Mesenchymal stem cell (in vitro differentiated cells and primary cell): ENCODE data around the gene PLCB2.
A peak's percentile ranks its signal among the peaks of the same experiment; 100 is the strongest.

Source experiments
- DNase-seq: peaks from one replicate; pipeline ENCODE4 v3.0.0-alpha.2; 2013
- H2AFZ ChIP-seq: one replicate; pipeline ENCODE4 v1.6.1; 2013; ENCODE audit warnings: low read depth, mild to moderate bottlenecking, control low read depth, inconsistent platforms, low read length, moderate library complexity
- H2AK5ac ChIP-seq: 2 replicates; pipeline ENCODE4 v1.6.1; 2013; ENCODE audit warnings: low read length, moderate library complexity, mild to moderate bottlenecking, inconsistent platforms; ENCODE audit not compliant: severe bottlenecking
- H2BK120ac ChIP-seq: one replicate; pipeline ENCODE4 v1.6.1; 2013; ENCODE audit warnings: low read depth, mild to moderate bottlenecking, inconsistent platforms, low read length, moderate library complexity
- H2BK12ac ChIP-seq, 2 experiments: one replicate each; pipeline ENCODE4 v1.6.1; 2013; ENCODE audit warnings: inconsistent platforms in 2 of 2, low read length in 2 of 2, mild to moderate bottlenecking in 2 of 2, moderate library complexity in 2 of 2, control low read depth in 1 of 2
- H2BK15ac ChIP-seq: one replicate; pipeline ENCODE4 v1.6.1; 2013; ENCODE audit warnings: mild to moderate bottlenecking, low read depth, inconsistent platforms; ENCODE audit not compliant: poor library complexity, severe bottlenecking
- H2BK5ac ChIP-seq: 2 replicates; pipeline ENCODE4 v1.6.1; 2013; ENCODE audit warnings: low read depth, mild to moderate bottlenecking, low read length, control low read depth, inconsistent platforms; ENCODE audit not compliant: poor library complexity, severe bottlenecking
- H3K14ac ChIP-seq, 2 experiments: one replicate each; pipeline ENCODE4 v1.6.1; 2013; ENCODE audit warnings: inconsistent platforms in 2 of 2, low read length in 2 of 2, control low read depth in 1 of 2, mild to moderate bottlenecking in 1 of 2, moderate library complexity in 1 of 2
- H3K18ac ChIP-seq, 2 experiments: one replicate each; pipeline ENCODE4 v1.6.1; 2013; ENCODE audit warnings: inconsistent platforms in 2 of 2, low read length in 2 of 2, control low read depth in 1 of 2, low read depth in 1 of 2, mild to moderate bottlenecking in 1 of 2
- H3K23ac ChIP-seq, 2 experiments: one replicate each; pipeline ENCODE4 v1.6.1; 2013; ENCODE audit warnings: inconsistent platforms in 2 of 2, low read length in 2 of 2, mild to moderate bottlenecking in 2 of 2, moderate library complexity in 2 of 2, control low read depth in 1 of 2
- H3K27ac ChIP-seq: 2 replicates; pipeline ENCODE4 v1.5.1; 2013; ENCODE audit warnings: mild to moderate bottlenecking, moderate library complexity, low read length, control low read depth, inconsistent platforms; ENCODE audit not compliant: poor library complexity, severe bottlenecking
- H3K27me3 ChIP-seq, 2 experiments: 2 replicates each; pipeline versions ENCODE4 v1.6.1 to v1.7.0; 2013; ENCODE audit warnings: low read length in 2 of 2, mild to moderate bottlenecking in 2 of 2, moderate library complexity in 2 of 2, control low read depth in 1 of 2, inconsistent platforms in 1 of 2; ENCODE audit not compliant: control insufficient read depth in 1 of 2, insufficient read depth in 1 of 2
- H3K36me3 ChIP-seq, 2 experiments: 2 replicates each; pipeline versions ENCODE4 v1.6.1 to v1.7.0; 2013; ENCODE audit warnings: low read length in 2 of 2, control low read depth in 1 of 2, inconsistent platforms in 1 of 2, low read depth in 1 of 2, mild to moderate bottlenecking in 1 of 2; ENCODE audit not compliant: insufficient read depth in 2 of 2, control insufficient read depth in 1 of 2
- H3K4ac ChIP-seq, 2 experiments: one replicate each; pipeline ENCODE4 v1.6.1; 2013; ENCODE audit warnings: inconsistent platforms in 2 of 2, low read length in 2 of 2, mild to moderate bottlenecking in 2 of 2, moderate library complexity in 2 of 2, control low read depth in 1 of 2, low read depth in 1 of 2
- H3K4me1 ChIP-seq: 2 replicates; pipeline ENCODE4 v1.6.1; 2013; ENCODE audit warnings: low read depth, low read length, control low read depth; ENCODE audit not compliant: control insufficient read depth, insufficient read depth
- H3K4me2 ChIP-seq: 2 replicates; pipeline ENCODE4 v1.6.1; 2013; ENCODE audit warnings: low read length, mild to moderate bottlenecking, inconsistent platforms; ENCODE audit not compliant: poor library complexity, severe bottlenecking
- H3K4me3 ChIP-seq, 2 experiments: 2 replicates each; pipeline versions ENCODE4 v1.5.1 to v1.7.0; 2013; ENCODE audit warnings: low read length in 2 of 2, mild to moderate bottlenecking in 2 of 2, control low read depth in 1 of 2, low read depth in 1 of 2; ENCODE audit not compliant: insufficient read depth in 1 of 2
- H3K79me1 ChIP-seq: replicated peaks from 2 replicates; pipeline ENCODE4 v1.6.1; 2013; ENCODE audit warnings: mild to moderate bottlenecking, control low read depth, low read length, inconsistent platforms; ENCODE audit not compliant: poor library complexity, severe bottlenecking
- H3K9ac ChIP-seq: 2 replicates; pipeline ENCODE4 v1.7.0; 2013; ENCODE audit warnings: mild to moderate bottlenecking, low read length, moderate library complexity
- H3K9me3 ChIP-seq: 2 replicates; pipeline ENCODE4 v1.7.0; 2013; ENCODE audit warnings: mild to moderate bottlenecking, low read length; ENCODE audit not compliant: control insufficient read depth
- H4K8ac ChIP-seq: one replicate; pipeline ENCODE4 v1.6.1; 2013; ENCODE audit warnings: inconsistent platforms, mild to moderate bottlenecking, low read length, moderate library complexity
- H4K91ac ChIP-seq: one replicate; pipeline ENCODE4 v1.6.1; 2013; ENCODE audit warnings: mild to moderate bottlenecking, low read length, inconsistent platforms
- WGBS: methylation state at CpG from one replicate; pipeline ENCODE4 v1.1.7; 2013; ENCODE audit warnings: mixed read lengths; 5-methylcytosine and 5-hydroxymethylcytosine counted together

PLCB2 gene

DNA sequence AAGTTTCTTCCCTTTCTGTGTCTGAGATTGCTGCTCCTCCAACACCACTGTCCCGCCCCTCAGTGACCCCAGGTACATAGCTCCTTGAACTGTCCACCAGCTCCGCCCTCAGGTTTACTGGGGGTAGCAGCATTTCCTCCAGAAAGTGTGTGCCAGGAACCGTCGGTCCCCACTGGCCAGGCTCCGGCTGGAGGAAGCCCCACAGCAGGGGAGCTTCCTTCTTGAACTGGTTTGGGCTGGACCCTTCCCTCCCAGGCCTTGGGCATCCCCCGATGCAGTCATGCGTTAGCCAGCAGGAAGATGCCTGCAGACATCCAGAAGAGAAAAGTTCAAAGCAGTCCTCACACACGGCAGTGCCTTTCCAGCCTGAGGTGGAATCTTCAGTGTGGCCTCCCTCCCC is 49.2 kb downstream of the PLCB2 start:
- no peak overlapping the region for H4K91ac ChIP-seq
- H3K27me3 ChIP-seq, result peaks cover 0 to 33% of the 10 kb centered on the region in 2 experiments
- H3K79me1 ChIP-seq, result peaks cover 1% of the 10 kb centered on the region
- H3K27ac ChIP-seq, result peak overlapping the region; percentile 78
- H4K8ac ChIP-seq, result peak overlapping the region; percentile 67
- H3K36me3 ChIP-seq, result no peaks in the 10 kb centered on the region
- peak overlapping the region; percentile 59 for H2AK5ac ChIP-seq
- WGBS, result 40% methylated on average over 8 of the region's 8 CpGs
- no peak overlapping the region for H3K23ac ChIP-seq
- peak overlapping the region in 1 of 2 experiments; percentile 45 for H3K14ac ChIP-seq
- H3K18ac ChIP-seq, result peak overlapping the region; percentile 16 to 46
- no peak overlapping the region for H2BK120ac ChIP-seq
- H3K9me3 ChIP-seq, result no peaks in the 10 kb centered on the region
- peak overlapping the region; percentile 48 for H2BK5ac ChIP-seq
- H2AFZ ChIP-seq, result peak overlapping the region; percentile 81
- peaks cover 30% of the 10 kb centered on the region for H3K4me1 ChIP-seq
- H2BK12ac ChIP-seq, result peak overlapping the region in 1 of 2 experiments; percentile 38
- no peak for DNase-seq
- H2BK15ac ChIP-seq, result no peak overlapping the region
- H3K4me3 ChIP-seq, result no peak overlapping the region
- no peak overlapping the region for H3K9ac ChIP-seq
- peak overlapping the region in 1 of 2 experiments; percentile 6 for H3K4ac ChIP-seq
- no peak overlapping the region for H3K4me2 ChIP-seq

DNA sequence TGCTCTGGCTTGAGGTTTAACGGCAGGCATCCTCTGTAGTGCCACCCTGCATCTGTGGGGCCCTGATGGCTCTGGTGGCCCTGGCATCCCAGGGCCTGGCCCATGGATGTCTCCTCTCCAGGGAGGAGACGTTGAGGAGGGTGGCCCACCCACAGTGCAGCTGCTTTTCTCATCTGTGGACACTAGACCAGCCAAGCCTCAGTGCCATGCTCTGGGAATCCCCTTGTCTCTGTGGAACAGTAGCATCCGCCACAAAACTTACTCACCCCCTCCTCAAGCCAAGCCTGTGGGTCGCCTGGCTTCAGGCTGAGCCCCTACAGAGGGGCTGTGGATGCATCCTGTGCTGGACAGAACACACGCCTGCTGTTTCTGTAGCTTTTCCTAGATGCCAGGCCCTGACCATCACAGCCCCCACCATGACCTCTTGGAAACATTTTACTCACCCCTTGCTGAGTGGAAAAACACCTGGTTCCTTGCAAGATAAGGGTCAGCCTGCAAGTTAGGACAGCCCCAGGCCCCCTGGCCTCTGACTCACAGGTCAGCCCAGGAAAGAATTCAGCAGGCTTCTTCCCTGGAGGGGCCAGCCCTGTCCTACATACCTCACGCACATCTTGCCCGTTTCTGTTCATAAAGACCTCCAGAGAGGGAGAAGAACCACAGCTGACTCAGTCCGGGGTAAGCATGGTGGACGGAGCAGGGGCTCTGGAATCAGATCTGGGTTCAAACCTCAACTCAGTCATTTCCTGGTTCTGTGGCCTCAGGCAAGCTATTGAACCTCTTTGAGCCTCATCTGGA is 49.9 kb downstream of the PLCB2 start:
- no peaks in the 10 kb centered on the region for H3K9me3 ChIP-seq
- H2BK120ac ChIP-seq, result no peak overlapping the region
- H3K4me2 ChIP-seq, result peak overlapping the region; percentile 19
- H3K36me3 ChIP-seq, result no peaks in the 10 kb centered on the region
- H2AFZ ChIP-seq, result no peak overlapping the region
- H4K8ac ChIP-seq, result peak overlapping the region; percentile 67
- H3K4ac ChIP-seq, result peak overlapping the region in 1 of 2 experiments; percentile 6
- 38% methylated on average over 9 of the region's 9 CpGs for WGBS
- peaks cover 1% of the 10 kb centered on the region for H3K79me1 ChIP-seq
- peak overlapping the region; percentile 61 for H2BK15ac ChIP-seq
- H3K27ac ChIP-seq, result peak overlapping the region; percentile 78
- H3K14ac ChIP-seq, result peak overlapping the region; percentile 3 to 43
- DNase-seq, result peak; percentile 72
- no peak overlapping the region for H2BK5ac ChIP-seq
- peak overlapping the region; percentile 38 to 60 for H2BK12ac ChIP-seq
- peak overlapping the region; percentile 66 to 75 for H3K18ac ChIP-seq
- H3K23ac ChIP-seq, result peak overlapping the region in 1 of 2 experiments; percentile 61
- H2AK5ac ChIP-seq, result peak overlapping the region; percentile 95
- peaks cover 33% of the 10 kb centered on the region for H3K4me1 ChIP-seq
- H4K91ac ChIP-seq, result peak overlapping the region; percentile 54
- no peak overlapping the region for H3K9ac ChIP-seq
- H3K27me3 ChIP-seq, result peaks cover 0 to 40% of the 10 kb centered on the region in 2 experiments
- no peak overlapping the region for H3K4me3 ChIP-seq

DNA sequence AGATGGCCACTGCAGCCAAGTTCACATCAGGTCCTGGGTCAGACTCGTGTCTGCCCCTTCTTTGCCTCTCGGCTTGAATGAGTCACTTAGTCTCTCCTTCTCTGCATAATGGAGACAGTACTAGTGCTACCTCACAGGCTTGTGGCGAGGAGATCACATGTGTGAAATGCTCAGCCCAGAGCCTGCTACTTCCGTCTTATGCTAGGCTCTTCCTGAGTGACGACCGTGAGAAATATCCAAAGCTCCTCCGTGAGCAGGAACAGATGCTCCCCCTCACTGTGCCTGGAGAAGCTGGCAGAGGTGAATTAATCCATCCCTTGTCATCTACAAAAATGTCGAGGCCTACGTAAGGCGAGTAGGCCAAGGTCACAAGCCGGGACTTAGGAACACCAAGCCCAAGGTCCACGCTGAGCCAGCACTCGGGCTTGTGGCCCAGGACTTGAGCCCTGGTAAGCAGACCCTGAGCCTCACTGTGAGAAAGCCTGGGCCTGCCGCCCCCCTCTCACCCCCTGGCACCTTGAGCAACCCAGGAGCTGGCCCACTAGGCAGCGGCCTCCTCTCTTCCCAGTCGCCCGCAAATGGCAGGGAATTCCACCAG is 51.0 kb downstream of the PLCB2 start:
- 64% methylated on average over 17 of the region's 17 CpGs for WGBS
- no peak overlapping the region for H3K9ac ChIP-seq
- no peaks in the 10 kb centered on the region for H3K9me3 ChIP-seq
- H3K4ac ChIP-seq, result peak overlapping the region; percentile 44 to 59
- H2BK15ac ChIP-seq, result no peak overlapping the region
- peaks cover 42% of the 10 kb centered on the region for H3K4me1 ChIP-seq
- peak; percentile 94 for DNase-seq
- H2AFZ ChIP-seq, result no peak overlapping the region
- no peak overlapping the region for H3K14ac ChIP-seq
- peak overlapping the region; percentile 95 for H2AK5ac ChIP-seq
- H3K23ac ChIP-seq, result no peak overlapping the region
- no peak overlapping the region for H3K27ac ChIP-seq
- H3K36me3 ChIP-seq, result no peaks in the 10 kb centered on the region
- H3K79me1 ChIP-seq, result peaks cover 1% of the 10 kb centered on the region
- peak overlapping the region; percentile 53 for H4K8ac ChIP-seq
- H3K27me3 ChIP-seq, result peaks cover 0 to 51% of the 10 kb centered on the region in 2 experiments
- H3K4me2 ChIP-seq, result no peak overlapping the region
- no peak overlapping the region for H2BK120ac ChIP-seq
- H2BK5ac ChIP-seq, result no peak overlapping the region
- H2BK12ac ChIP-seq, result peak overlapping the region in 1 of 2 experiments; percentile 70
- peak overlapping the region; percentile 72 for H4K91ac ChIP-seq
- peak overlapping the region; percentile 48 to 55 for H3K18ac ChIP-seq
- H3K4me3 ChIP-seq, result no peak overlapping the region

DNA sequence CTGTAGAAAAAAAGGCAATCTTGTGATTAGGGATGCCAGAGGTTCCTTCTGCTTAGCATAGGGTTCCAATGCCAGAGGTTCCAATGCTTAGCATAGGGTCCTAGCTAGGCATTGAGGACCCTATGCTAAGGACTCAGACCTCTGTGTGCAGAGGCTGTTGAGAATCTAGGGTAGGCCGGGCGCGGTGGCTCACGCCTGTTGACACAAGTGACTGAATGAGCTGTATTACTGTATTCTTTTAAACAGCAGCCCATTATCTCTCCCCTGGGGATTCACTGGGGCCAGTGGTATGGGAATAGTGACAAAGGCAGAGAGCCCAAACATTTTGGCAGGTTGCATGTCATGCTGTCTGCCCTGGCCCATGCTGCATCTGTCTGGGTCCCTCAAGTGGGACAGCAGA is 52.7 kb downstream of the PLCB2 start:
- no peak overlapping the region for H4K8ac ChIP-seq
- peaks cover 0 to 59% of the 10 kb centered on the region in 2 experiments for H3K27me3 ChIP-seq
- no peak overlapping the region for H3K23ac ChIP-seq
- H3K79me1 ChIP-seq, result peaks cover 1% of the 10 kb centered on the region
- H3K4me3 ChIP-seq, result no peak overlapping the region
- no peak overlapping the region for H2BK15ac ChIP-seq
- no peak overlapping the region for H2BK120ac ChIP-seq
- H4K91ac ChIP-seq, result peak overlapping the region; percentile 53
- WGBS, result 97% methylated on average over 4 of the region's 4 CpGs
- H3K4me1 ChIP-seq, result peaks cover 47% of the 10 kb centered on the region
- H3K4ac ChIP-seq, result no peak overlapping the region
- H2AK5ac ChIP-seq, result no peak overlapping the region
- H3K9ac ChIP-seq, result no peak overlapping the region
- H3K4me2 ChIP-seq, result no peak overlapping the region
- H3K9me3 ChIP-seq, result no peaks in the 10 kb centered on the region
- H3K27ac ChIP-seq, result no peak overlapping the region
- H2BK12ac ChIP-seq, result no peak overlapping the region
- no peak overlapping the region for H2AFZ ChIP-seq
- no peak overlapping the region for H2BK5ac ChIP-seq
- no peak overlapping the region for H3K14ac ChIP-seq
- DNase-seq, result no peak
- H3K36me3 ChIP-seq, result no peaks in the 10 kb centered on the region
- no peak overlapping the region for H3K18ac ChIP-seq
